SJCRH30 (cell line): Measurements from ENCODE around the gene SLC9A2. TPM values are rescaled to one million over a fixed set of nuclear protein-coding genes. Genes with fewer than 3 reads are reported as not detected.

ENCODE experiments used
- DNase-seq, 2 experiments: peaks; one replicate each; pipeline ENCODE4 v3.0.0-alpha.2; 2015 to 2020
- H3K27ac ChIP-seq: fragments of 250-450 bp; sonication (Bioruptor Pico); 2 replicates; pipeline ENCODE4 v1.5.1; 2020; ENCODE audit warnings: mild to moderate bottlenecking, moderate library complexity
- H3K27me3 ChIP-seq: fragments of 250-450 bp; sonication (Bioruptor Pico); 2 replicates; pipeline ENCODE4 v1.5.1; 2020; ENCODE audit warnings: mild to moderate bottlenecking, moderate library complexity
- H3K36me3 ChIP-seq: fragments of 250-450 bp; sonication (Bioruptor Pico); 2 replicates; pipeline ENCODE4 v1.5.1; 2020; ENCODE audit warnings: mild to moderate bottlenecking, moderate library complexity
- H3K4me1 ChIP-seq: fragments of 250-450 bp; sonication (Bioruptor Pico); 2 replicates; pipeline ENCODE4 v1.5.1; 2020; ENCODE audit warnings: mild to moderate bottlenecking, moderate library complexity
- H3K4me3 ChIP-seq: fragments of 250-450 bp; sonication (Bioruptor Pico); 2 replicates; pipeline ENCODE4 v1.5.1; 2020; ENCODE audit warnings: mild to moderate bottlenecking, moderate library complexity
- H3K9me3 ChIP-seq: fragments of 250-450 bp; sonication (Bioruptor Pico); replicated peaks from 2 replicates; pipeline ENCODE4 v1.5.1; 2020; ENCODE audit warnings: mild to moderate bottlenecking, moderate library complexity
- total RNA-seq: library from RNA; depleted of rRNA; stranded (reverse); fragments of >200 nt; shearing (Covaris generic); gene quantifications from 2 replicates; pipeline ENCODE4 v1.2.3, GENCODE V29; 2014

SLC9A2 gene
- total RNA-seq, 1 experiment from 2014 or later: 0.10 TPM

GRCh38 chr2:102677244-102678215 lies 58.2 kb downstream of the SLC9A2 start:
- Histone ChIP-seq H3K9me3 (no peaks in the 10 kb centered on the region), H3K4me1 (no peaks in the 10 kb centered on the region), H3K27me3 (peaks cover 8% of the 10 kb centered on the region; the same call in 1 of the 2 replicates), H3K36me3 (no peaks in the 10 kb centered on the region), H3K4me3 (no peak overlapping the region), H3K27ac (no peak overlapping the region)
- no peak for DNase-seq

DNA sequence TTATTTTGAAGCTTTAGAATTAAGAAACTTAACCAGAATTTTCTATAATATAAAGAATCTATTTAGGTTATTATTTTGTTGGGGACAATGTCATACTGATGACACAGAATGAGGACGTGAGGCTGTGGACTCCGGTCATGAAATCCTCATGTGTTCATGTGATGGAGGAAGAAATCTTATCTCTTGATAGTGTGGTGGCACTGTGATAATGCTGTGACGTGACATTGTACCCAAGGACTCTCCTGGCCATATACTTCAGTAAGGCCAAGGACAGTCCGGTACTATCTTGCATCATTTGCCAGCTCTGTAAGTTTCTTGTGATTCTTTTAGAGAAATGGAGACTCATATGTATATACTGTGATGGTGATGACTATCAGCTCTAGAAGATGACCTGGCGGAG lies 59.1 kb downstream of the SLC9A2 start:
- Histone ChIP-seq H3K4me3 (no peak overlapping the region), H3K9me3 (no peaks in the 10 kb centered on the region), H3K4me1 (no peaks in the 10 kb centered on the region), H3K27me3 (peaks cover 11% of the 10 kb centered on the region; the same call in 1 of the 2 replicates), H3K27ac (no peak overlapping the region), H3K36me3 (no peaks in the 10 kb centered on the region)
- DNase-seq: no peak

DNA sequence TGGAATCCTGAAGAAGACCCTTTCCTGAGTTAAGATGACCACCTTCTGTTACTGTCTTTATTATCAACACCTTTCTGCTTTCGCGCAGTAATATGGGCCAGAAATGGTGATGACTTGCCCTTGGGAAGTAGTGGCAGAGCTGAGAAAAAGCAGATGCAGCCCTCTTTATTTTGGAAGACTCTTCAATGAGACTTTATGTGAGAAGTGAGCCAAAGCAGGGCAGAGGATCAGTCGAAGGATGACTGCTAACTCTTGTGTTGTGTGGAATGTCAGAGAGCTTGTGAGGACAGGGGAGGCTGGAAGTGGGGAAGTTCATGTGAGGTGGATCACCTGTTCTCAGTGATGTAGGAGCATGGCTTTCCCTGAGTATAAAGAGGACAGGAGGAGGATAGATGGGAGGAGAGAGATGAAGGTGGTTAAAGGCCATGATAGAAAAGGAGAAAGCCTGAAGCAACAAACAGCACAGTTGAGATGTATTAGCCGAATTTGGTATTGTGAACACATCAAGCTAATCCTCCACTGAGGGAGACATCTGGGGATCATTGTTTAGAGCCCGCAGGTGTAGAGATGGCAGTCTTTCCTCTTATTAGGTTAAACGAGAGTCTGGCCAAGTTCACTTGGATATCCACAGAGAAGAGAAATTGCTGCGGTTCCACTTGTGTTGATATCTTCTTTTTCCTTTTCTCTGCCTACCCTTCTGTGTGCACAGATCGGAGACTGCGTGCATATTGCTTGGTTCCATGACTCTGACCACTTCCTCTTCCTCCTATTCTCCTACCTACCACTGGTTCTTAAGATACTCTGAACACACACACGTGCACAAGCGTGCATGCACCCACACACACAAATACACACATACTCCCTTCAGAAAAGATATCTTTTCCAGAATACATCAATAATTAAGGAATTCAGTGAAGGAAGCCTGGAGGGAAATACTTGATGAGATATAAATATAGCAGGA lies 67.4 kb downstream of the SLC9A2 start:
- Histone ChIP-seq H3K27ac (no peak overlapping the region), H3K4me3 (no peak overlapping the region), H3K27me3 (peaks cover 6% of the 10 kb centered on the region; the same call in 1 of the 2 replicates), H3K9me3 (no peaks in the 10 kb centered on the region), H3K4me1 (no peaks in the 10 kb centered on the region), H3K36me3 (no peaks in the 10 kb centered on the region)
- DNase-seq: no peak

DNA sequence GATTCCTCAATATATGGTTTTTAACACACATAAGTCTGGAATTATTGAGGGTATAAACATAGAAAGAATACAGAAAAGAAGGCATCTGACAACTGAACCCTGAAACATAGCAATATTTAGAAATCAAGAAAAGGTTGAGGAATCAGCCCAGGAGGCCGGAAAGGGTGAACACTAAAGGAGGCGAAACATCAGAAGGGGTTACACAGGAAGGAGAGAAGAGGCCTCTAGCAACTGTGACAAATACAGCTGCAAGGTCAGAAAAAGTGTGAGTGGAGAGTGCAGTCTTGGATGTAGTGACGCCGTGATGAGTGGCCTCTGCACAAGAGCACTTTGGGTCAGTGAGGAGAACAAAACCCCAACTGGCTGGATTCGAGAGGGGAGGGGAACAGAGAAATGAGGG lies 70.7 kb downstream of the SLC9A2 start:
- DNase-seq: no peak
- peaks cover 3% of the 10 kb centered on the region; the same call in 1 of the 2 replicates for H3K27me3 ChIP-seq

GRCh38 chr2:102696463-102696862 lies 77.1 kb downstream of the SLC9A2 start:
- Histone ChIP-seq H3K4me1 (no peaks in the 10 kb centered on the region), H3K4me3 (no peak overlapping the region), H3K27ac (no peak overlapping the region), H3K36me3 (no peaks in the 10 kb centered on the region), H3K27me3 (no peaks in the 10 kb centered on the region), H3K9me3 (no peaks in the 10 kb centered on the region)
- no peak for DNase-seq

More for the DNA sequence above, 70.7 kb downstream of the SLC9A2 start:
- no peak overlapping the region for H3K27ac ChIP-seq
- no peaks in the 10 kb centered on the region for H3K36me3 ChIP-seq
- no peak overlapping the region for H3K4me3 ChIP-seq
- H3K9me3 ChIP-seq: no peaks in the 10 kb centered on the region
- no peaks in the 10 kb centered on the region for H3K4me1 ChIP-seq

DNA sequence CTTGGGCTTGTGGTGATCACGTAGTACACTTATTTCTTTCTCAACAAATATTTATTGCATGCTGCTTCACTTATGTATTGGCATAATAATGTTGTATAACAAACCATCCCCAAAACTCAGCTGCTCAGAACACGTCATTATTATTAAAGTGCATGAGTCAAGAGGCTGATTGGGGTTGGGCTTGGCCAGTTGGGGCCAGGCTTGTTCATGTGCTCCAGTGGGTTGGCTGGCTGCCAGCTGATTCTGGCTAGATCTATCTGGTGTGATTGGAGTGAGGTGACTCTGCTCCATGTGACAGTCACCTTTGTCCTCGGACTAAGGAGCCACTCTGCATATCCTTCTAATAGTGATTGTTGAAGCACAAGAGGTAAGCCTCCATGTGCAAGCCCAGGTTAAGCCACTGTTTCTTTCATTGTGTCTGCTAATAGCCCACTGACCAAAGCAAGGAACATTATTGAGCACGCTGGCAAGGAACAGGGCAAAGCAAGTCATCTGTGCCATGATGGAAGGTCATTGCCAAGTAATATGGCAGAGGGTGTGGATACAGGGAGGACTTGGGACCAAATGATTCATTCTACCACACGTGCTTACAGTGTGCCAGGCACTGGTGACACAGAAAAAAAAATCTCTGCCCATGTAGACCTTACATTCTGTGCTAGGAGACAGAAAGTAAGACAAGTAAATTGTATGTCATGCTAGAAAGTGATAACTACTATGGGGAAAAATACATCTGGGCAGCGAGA lies 79.2 kb downstream of the SLC9A2 start:
- Histone ChIP-seq H3K4me1 (no peaks in the 10 kb centered on the region), H3K9me3 (no peaks in the 10 kb centered on the region), H3K4me3 (no peak overlapping the region), H3K36me3 (no peaks in the 10 kb centered on the region), H3K27ac (no peak overlapping the region), H3K27me3 (no peaks in the 10 kb centered on the region)
- DNase-seq: peak; percentile 21 to 26

DNA sequence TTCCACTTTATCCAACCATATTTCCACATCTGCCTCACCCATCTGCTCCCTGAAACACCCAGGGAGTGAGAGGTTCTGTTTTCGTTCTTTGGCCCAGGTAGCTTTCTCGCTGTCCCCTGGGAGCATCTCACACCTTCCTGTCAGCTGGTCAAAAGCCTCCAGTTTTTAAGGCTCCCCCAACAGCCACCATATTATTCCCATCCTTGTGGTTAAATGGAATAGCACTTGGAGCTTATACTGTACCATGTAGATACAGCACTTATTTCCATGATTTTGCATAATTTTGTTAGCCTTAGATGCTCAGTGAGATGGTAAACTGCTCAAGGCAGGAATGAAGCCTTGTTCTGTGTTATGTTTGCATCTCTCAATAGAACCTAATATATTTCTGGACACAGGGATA lies 84.0 kb downstream of the SLC9A2 start:
- no peak for DNase-seq
- Histone ChIP-seq H3K27me3 (no peaks in the 10 kb centered on the region), H3K4me1 (peaks cover 3% of the 10 kb centered on the region; the same call in 1 of the 2 replicates), H3K9me3 (no peaks in the 10 kb centered on the region), H3K27ac (no peak overlapping the region), H3K4me3 (no peak overlapping the region), H3K36me3 (no peaks in the 10 kb centered on the region)

GRCh38 chr2:102703748-102704147 lies 84.4 kb downstream of the SLC9A2 start:
- DNase-seq: peak in 1 of 2 experiments; percentile 42
- H3K4me3 ChIP-seq: no peak overlapping the region
- H3K27me3 ChIP-seq: no peaks in the 10 kb centered on the region
- H3K9me3 ChIP-seq: no peaks in the 10 kb centered on the region
- H3K27ac ChIP-seq: no peak overlapping the region
- H3K4me1 ChIP-seq: peaks cover 3% of the 10 kb centered on the region; the same call in 1 of the 2 replicates
- H3K36me3 ChIP-seq: no peaks in the 10 kb centered on the region

DNA sequence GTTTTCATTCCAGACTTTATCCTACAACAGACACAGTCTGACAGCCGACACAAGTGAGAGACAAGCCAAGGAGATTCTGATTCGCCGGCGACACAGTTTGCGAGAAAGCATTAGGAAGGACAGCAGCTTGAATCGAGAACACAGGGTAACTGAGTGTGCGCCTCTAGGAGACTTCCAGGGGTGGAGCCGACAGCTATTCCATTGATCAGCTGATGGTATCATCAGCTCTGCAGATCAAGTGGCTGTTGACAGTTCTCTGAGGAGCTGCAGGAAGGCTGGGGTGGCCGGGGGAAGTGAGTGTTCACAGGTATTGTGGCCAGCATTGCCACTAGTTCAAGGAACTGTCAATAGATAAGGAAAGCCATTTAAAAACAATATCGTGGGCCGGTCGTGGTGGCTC lies 85.2 kb downstream of the SLC9A2 start:
- Histone ChIP-seq H3K27ac (no peak overlapping the region), H3K4me1 (peaks cover 8% of the 10 kb centered on the region; the same call in 1 of the 2 replicates), H3K27me3 (no peaks in the 10 kb centered on the region), H3K9me3 (no peaks in the 10 kb centered on the region), H3K36me3 (no peaks in the 10 kb centered on the region), H3K4me3 (no peak overlapping the region)
- DNase-seq: no peak

DNA sequence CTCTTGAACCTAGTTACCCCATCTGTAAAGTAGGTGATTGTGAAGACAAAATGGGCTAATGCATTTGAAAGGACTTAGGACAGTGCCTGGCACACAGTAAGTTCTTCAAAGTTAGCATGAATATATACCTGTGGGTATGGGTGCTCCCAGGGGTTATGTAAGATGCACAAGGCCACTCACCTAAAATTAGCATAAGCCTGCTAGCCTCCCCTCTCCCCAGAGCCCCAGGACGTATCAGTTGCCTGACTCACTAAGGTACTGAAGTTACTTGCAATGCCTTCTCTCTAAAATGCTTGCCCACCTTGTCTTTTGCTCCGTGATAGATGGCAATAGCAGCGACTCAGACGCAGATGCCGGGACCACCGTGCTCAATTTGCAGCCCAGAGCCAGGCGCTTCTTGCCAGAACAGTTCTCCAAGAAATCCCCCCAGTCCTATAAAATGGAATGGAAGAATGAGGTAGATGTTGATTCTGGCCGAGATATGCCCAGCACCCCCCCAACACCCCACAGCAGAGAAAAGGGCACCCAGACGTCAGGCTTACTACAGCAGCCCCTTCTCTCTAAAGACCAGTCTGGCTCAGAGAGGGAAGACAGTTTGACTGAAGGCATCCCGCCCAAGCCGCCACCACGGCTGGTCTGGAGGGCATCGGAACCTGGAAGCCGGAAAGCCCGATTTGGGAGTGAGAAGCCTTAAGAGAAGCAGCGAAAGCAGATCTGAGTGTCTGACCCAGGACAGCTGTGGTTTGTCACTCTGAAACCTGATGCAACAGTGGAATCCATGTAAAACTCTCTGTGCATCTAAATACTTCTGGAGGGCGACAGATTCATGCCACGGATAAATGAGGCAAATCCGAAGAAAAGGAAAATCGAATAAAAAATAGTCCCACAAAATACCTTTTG lies 88.7 kb downstream of the SLC9A2 start:
- no peaks in the 10 kb centered on the region for H3K9me3 ChIP-seq
- H3K27ac ChIP-seq: peak overlapping the region; percentile 75
- H3K4me1 ChIP-seq: peaks cover 8% of the 10 kb centered on the region; the same call in 1 of the 2 replicates
- no peaks in the 10 kb centered on the region for H3K36me3 ChIP-seq
- peak; percentile 60 to 78 for DNase-seq
- no peaks in the 10 kb centered on the region for H3K27me3 ChIP-seq
- H3K4me3 ChIP-seq: peak overlapping the region; percentile 58

GRCh38 chr2:102708847-102709559 lies 89.7 kb downstream of the SLC9A2 start:
- Histone ChIP-seq H3K27ac (peak overlapping the region; percentile 75), H3K27me3 (no peaks in the 10 kb centered on the region), H3K4me1 (peaks cover 8% of the 10 kb centered on the region; the same call in 1 of the 2 replicates), H3K36me3 (no peaks in the 10 kb centered on the region), H3K4me3 (peak overlapping the region; percentile 58), H3K9me3 (no peaks in the 10 kb centered on the region)
- DNase-seq: peak; percentile 83 to 89

GRCh38 chr2:102717308-102718018 lies 98.1 kb downstream of the SLC9A2 start:
- Histone ChIP-seq H3K36me3 (peaks cover 25% of the 10 kb centered on the region), H3K27me3 (no peaks in the 10 kb centered on the region), H3K27ac (no peak overlapping the region), H3K9me3 (no peaks in the 10 kb centered on the region), H3K4me3 (no peak overlapping the region), H3K4me1 (no peaks in the 10 kb centered on the region)
- DNase-seq: no peak
